UCSD-AML1 (cell line): ENCODE data around the gene IFITM5.

Experiments used
- DNase-seq: peaks from one replicate; lab custom pipeline; 2025; ENCODE audit not compliant: unreplicated experiment; lab: John Stamatoyannopoulos, UW

The IFITM5 gene

DNA sequence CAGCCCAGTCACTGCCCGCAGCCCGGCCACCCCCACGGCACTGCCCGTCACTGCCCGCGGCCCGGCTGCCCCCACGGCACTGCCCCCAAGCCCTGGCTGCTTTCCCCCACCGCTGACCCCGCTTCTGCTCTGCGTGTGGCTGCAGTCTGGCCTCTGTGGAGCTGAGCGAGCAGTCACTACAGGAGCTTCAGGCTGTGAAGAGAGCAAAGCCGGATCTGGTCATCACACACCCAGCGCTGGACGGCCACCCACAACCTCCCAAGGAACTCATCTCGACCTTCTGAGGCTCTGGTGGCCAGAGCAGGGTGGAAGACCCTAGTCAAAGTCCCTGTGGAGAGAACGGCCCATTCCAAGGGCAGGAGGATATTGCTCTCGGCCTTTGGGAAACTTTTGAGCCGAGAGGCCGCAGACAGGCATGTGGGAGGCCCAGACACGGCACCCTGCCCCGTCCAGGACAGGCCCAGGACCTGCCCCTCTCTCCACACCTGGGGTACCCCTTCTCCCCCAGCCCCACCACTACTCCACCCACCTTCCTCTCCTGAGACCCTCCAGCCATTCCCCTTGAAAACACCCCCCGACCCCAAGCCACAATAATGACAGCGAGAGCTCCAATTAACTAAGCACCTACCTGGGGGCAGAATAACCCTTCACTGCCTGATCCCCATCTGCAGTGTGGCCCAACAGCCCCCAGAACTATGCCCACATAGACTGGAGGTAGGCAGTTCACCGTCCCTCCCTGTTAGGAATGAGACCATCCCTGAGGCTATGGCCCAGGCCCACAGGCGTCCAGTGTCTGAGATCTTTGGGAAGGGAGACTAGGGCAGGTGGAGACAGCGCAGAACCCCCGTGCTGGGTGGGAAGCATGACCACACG, 14.1 kb downstream of the IFITM5 start:
- DNase-seq: no peak

DNA sequence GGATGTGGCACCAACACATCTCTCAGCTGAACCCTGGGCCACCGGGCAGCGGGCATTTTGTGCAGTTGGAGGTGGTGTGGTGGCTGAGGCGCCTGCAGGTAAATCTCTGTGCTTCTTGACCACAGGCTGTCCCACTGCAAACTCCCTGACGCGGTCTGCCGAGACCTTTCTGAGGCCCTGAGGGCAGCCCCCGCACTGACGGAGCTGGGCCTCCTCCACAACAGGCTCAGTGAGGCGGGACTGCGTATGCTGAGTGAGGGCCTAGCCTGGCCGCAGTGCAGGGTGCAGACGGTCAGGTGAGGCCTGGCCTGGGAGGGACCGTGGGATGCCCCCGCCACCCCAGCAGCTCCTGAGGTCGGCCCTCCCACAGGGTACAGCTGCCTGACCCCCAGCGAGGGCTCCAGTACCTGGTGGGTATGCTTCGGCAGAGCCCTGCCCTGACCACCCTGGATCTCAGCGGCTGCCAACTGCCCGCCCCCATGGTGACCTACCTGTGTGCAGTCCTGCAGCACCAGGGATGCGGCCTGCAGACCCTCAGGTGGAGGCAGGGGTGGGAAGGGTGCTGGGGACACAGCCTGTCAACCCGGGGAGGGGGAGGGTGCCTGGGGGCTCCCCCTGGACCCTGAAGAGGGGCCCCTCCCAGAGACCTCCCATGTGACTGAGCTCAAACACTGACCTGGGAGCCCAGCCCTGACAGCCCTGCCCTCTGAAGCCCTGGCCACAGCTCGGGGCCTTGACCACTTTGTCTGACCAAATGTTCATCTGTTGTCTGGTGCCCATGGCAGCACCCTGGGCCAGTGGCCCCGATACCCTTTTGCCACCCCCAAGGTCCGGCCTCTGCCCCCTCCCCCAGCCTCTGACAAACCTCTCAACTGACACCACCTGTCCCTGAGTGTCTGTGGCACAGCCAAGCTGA, 15.0 kb downstream of the IFITM5 start:
- no peak for DNase-seq

DNA sequence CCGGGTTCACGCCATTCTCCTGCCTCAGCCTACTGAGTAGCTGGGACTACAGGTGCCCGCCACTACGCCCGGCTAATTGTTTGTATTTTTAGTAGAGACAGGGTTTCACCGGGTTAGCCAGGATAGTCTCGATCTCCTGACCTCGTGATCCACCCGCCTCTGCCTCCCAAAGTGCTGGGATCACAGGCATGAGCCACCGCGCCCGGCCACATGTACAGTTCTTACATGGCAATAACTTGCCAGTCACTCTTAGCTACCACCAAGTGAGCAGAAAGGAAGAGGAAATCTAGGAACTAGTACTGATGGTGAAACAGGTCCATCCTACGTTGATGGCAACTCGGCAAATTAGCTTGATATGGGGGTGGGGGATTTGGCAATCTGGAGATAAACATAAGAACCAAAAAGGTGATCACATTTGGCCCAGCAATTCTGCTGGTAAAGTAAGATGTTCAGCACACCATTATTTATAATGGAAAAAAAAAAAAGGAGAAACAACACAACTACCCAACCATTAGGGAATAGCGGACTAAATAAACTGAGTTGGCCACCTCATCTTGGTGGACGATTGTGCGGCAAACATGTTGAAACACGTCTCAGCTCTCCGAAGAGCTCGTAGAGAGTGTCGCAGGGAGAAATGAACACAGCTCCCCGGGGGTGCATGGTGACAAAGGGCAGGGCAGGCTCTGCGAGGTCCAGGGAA, 15.8 kb downstream of the IFITM5 start:
- no peak for DNase-seq

DNA sequence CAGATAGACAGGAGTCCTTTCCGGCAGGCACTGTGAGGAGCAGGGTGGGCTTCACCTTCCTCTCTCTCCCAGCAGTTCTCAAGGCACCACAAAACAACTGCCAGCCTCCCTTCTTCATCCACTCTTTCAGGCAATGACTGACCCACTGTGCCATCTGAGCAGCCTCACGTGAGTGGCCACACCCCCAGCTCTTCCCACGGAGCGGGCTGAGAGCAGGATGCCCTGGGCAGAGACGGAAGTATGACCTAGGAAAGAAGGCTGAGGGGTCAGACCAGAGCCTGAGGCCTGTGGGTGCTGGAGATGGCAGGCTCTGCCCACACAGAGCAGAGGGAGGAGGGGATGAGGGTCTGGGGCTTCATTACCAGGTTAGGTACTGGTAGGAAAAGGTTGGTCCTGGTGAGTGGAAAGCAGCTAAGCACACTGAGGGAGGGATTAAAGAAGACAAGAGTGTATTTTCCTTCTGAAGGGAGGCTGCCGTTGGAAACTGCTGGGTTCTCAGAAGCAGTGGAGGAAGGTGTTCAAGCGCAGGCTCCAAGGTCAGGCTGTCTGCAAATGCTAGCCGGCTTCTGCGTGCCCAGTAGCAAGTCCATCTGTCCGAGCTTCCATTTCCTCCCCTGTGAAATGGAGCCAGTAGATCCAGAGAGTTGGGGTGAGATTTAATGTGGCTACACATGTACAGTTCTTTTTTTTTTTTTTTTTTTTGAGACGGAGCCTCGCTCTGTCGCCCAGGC, 16.5 kb downstream of the IFITM5 start:
- peak; percentile 37 for DNase-seq

DNA sequence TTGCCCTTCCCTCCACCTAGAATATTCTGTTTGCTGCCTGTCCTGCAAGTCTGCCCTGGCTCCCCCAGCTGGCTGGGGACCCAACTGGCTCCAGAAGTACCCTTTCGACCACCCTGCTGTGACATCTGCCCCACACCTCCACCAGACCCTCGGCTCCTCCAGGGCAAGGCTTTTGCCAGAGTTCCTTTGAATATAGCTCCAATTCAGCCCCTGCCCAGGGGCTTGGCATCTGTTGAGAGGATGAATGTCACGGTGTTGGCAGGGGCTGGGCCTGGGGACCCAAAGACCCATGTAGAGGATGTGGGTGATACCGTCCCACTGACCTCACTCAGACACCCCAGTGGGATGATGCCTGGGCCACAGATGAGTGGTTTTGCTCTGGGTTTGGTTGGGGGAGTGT, 17.2 kb downstream of the IFITM5 start:
- no peak for DNase-seq

DNA sequence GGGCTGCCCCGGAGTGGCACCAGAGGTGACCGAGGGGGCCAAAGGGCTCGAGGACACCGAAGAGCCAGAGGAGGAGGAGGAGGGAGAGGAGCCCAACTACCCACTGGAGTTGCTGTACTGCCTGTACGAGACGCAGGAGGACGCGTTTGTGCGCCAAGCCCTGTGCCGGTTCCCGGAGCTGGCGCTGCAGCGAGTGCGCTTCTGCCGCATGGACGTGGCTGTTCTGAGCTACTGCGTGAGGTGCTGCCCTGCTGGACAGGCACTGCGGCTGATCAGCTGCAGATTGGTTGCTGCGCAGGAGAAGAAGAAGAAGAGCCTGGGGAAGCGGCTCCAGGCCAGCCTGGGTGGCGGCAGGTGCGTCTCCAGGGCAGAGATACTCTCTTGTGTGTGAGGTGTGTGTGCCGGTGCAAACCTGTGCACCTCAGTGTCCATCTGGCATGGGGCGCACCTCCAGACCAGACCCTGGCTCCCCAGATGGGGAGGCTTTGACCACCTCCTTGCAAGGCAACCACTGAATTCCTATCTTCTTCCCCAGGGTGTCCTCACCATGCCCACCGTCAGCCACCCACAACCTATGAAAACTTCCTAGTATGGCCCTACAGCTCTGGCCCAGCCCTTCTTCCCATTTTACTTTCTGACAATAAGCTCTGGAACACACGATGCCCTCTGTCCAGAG, 17.7 kb downstream of the IFITM5 start:
- no peak for DNase-seq

DNA sequence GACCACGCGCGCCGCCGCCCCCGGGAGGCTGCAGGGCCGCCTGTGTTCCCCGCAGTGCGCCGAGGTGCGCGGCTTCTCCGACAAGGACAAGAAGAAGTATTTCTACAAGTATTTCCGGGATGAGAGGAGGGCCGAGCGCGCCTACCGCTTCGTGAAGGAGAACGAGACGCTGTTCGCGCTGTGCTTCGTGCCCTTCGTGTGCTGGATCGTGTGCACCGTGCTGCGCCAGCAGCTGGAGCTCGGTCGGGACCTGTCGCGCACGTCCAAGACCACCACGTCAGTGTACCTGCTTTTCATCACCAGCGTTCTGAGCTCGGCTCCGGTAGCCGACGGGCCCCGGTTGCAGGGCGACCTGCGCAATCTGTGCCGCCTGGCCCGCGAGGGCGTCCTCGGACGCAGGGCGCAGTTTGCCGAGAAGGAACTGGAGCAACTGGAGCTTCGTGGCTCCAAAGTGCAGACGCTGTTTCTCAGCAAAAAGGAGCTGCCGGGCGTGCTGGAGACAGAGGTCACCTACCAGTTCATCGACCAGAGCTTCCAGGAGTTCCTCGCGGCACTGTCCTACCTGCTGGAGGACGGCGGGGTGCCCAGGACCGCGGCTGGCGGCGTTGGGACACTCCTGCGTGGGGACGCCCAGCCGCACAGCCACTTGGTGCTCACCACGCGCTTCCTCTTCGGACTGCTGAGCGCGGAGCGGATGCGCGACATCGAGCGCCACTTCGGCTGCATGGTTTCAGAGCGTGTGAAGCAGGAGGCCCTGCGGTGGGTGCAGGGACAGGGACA, 18.4 kb downstream of the IFITM5 start:
- no peak for DNase-seq

DNA sequence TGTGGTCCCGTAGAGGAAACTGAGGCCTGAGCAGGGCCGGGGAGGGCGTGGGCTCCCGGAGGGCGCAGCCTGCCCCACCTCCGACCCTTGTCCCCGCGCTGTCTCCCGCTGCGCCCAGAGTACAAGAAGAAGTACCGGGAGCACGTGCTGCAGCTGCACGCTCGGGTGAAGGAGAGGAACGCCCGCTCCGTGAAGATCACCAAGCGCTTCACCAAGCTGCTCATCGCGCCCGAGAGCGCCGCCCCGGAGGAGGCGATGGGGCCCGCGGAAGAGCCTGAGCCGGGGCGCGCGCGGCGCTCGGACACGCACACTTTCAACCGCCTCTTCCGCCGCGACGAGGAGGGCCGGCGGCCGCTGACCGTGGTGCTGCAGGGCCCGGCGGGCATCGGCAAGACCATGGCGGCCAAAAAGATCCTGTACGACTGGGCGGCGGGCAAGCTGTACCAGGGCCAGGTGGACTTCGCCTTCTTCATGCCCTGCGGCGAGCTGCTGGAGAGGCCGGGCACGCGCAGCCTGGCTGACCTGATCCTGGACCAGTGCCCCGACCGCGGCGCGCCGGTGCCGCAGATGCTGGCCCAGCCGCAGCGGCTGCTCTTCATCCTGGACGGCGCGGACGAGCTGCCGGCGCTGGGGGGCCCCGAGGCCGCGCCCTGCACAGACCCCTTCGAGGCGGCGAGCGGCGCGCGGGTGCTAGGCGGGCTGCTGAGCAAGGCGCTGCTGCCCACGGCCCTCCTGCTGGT, 19.2 kb downstream of the IFITM5 start:
- peak; percentile 33 for DNase-seq

DNA sequence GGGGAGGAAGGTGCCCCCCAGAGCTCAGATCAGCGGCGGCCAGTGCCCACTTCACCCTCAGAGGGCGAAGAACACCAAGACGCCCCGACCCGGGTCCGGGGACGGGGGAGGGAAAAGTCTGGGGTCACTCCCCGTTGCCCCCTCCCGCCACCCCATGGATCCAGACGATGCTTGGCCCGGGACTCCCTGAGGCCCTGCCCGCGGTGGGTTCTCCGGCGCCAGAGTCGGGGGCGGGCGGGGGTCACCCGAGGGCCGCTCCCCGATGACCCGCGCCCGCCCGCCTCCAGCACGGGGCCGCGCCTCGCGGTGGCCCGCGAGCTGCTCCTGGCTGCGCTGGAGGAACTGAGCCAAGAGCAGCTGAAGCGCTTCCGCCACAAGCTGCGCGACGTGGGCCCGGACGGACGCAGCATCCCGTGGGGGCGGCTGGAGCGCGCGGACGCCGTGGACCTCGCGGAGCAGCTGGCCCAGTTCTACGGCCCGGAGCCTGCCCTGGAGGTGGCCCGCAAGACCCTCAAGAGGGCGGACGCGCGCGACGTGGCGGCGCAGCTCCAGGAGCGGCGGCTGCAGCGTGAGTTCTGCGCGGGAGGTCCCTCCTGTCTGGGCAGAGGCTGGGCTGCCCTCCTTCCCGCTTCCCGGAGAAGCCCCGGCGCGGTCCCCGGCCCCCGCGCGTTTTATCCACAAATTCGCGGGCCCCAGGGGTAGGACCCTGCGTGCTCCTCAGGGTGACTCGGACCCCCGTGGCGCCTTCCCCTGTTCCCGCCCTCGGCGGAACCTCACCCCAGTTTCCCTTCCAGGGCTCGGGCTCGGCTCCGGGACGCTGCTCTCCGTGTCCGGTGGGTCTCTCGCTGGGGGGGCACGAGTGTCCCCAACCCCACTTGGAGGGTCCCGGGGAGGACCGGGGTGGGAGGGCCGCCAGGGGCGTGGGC, 20.0 kb downstream of the IFITM5 start:
- DNase-seq: no peak

DNA sequence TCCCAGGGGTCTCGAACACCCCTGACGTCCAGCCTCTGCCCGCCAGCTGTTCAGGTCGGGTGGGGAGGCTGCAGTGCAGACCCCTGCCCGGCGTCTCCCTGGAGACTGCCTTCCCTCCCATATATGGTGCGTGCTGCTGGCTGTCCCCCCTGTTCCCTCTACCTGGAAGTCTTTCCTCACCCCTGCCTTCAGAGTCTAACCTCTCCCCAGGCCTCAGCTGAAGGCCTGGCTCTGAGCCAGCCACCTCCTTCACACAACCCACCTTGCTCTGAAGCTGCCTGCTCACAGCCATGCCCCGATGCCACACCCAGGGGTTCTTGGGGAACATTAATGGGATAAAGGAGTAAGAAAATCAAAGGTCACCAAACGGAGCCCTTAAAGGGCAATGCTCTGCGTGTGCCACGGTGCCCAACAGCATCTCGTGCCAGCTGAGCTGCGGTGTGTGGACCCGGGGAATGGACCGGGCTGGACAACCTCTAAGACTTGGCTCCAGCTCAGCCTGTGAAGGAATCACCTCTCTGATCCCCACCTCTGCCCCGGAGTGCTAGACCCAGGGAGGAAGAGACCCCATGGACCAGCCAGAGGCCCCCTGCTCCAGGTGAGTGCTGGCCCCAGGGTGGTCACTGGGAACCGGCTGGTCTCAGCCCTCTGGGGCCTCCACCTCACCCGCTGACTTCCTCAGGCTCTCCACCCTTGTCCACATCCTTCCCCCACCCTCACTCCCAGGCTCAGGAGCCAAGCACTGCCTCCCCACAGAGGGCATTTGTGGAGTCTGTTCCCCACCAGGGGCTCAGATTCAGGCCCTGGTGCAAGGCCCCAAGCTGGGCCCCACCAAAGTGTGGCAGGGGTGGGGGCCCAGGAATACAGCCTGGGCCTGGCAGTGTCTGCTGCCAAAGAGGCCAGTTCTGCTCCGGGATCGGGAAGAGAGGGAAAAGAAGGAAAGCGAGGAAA, 21.1 kb downstream of the IFITM5 start, which contains the start of gene NLRP6:
Gene NLRP6, plus strand, starts transcription at position 407 of the 951 bp plus-strand sequence. Its CDS starts 163 bp downstream, at position 570.
- DNase-seq: no peak

DNA sequence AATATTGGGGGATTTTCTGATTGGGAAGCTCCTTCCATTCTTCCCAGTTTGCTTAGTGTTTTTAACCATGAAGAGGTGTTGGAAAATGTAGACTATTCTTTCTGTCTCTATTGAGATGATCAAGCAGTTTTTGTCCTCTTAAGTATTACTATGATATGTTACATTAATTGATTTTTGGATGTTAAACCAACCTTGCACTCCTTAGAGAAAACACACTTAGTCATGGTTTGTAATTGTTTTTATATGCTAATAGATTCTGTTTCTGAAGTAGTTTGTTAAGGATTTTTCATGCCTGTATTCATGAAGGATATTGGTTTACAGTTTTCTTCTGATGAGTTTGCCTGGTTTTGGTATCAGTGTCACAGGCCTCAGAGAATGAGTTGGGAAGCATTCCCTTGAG, 23.1 kb downstream of the IFITM5 start:
- no peak for DNase-seq

DNA sequence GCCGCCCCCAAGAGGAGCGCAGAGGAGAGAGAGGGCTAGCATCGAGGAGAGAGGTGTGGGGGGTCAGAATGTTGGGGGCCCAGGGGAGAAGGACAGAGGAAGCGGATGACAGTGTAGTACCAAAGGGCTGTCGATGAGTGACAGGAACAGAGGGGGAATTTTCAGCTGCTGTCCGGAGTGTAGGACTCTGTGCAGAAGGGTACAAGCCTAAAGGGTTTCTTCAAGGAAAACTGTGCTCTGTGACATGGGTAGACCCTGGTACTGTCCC, 26.5 kb downstream of the IFITM5 start:
- DNase-seq: no peak

DNA sequence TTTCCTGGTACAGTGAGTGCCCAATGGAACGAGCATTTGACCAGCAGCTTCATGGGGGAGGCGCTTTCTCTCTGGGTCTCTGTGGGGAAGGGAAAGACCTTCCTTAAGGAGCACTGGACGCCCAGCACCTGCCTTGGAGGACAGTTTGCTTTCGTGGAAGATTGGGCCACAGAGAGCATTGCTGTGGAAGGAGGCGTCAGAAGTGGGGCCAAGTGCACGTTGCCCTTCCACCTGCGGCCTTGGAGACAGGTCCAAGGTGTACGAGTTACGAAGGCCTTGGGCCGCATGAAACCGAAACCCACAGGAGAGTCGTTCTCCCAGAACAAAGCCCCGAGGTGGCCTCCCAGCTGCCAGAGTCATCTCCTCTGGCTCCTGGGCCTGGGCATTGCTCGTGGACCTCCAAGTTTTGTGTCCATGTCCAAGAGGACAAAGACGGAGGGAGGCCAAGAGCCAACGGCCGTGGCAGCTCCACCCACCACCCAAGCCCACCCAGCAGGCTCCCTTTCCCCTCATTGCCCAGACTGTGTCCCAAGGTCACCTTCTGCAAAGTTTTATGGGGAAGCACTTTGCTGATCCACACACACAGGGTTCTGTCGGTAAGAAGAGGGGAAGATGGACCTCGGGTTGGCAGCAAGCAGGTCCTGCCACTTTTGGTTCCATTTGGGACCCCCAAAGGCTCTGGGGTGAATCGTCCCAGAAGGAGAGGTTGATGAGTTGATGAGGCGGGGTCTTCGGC, 27.0 kb downstream of the IFITM5 start:
- DNase-seq: no peak

DNA sequence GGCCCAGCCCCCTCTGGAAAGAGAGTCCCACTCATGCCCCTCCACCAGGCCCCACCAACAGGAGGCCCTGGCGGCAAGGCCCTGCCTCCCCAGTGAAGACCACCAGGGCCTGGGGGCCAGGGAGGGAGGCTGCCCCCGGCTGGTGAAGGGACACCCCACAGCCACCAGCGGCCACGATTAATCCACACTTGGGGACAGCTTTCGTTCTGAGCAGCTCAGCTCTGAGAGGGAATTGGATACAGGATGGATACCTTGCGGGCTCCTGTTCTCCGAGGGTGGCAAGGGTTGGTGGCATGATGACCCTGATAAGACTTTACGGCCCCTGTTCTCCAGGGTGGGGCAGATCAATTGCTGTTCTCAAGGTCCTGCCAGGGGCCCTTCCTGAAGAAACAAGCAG, 28.0 kb downstream of the IFITM5 start:
- no peak for DNase-seq

DNA sequence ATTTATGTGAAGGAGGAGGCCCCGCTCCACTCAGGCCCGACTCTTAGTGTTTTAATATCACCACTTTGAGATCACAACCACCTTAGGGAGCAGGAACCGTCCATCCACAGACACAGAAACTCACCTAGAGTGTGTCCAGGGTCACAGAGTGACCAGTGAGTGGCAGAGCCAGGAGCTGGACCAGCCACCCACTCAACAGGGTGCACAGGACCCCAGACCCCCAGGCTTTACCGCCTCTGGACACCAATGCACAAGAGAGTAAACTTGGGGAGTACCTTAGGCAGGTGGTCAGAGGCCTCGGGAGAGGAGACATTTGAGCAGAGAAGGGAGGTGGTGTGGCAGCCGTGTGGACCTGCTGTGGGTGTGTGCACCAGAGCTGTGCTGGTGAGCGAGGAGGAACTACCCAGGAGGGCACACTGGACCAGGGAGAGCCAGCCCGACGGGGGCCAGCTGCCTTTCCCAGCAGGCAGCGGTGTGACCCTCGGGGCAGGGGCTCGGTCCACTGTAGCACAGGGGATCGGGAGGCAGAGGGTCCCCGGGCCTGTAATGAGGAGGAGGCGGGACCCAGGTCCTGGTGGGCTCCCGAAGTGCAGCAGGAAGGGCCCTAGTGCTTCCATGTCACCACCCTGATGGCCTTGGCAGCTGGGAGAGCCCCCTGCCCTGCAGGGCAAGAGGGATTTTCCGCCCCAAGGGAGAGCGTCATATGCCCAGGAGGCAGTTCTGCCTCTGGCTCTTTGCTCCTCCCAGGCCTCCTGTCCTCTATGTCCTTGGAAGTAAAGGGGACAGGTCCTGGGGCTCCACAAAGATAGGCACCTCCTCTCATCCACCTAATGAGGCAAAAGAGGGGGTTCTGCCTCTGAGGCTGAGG, 28.6 kb downstream of the IFITM5 start:
- no peak for DNase-seq
